Glomerular endothelial cell (primary cell): ENCODE measurements around the gene CAMSAP1. TPM values are rescaled to one million over a fixed set of nuclear protein-coding genes. Genes with fewer than 3 reads are reported as not detected.

Experiments used
- DNase-seq: peaks from one replicate; pipeline ENCODE4 v3.0.0-alpha.2; 2011; ENCODE audit warnings: low read depth, low spot score; ENCODE audit errors: extremely low read depth
- total RNA-seq: library from RNA; depleted of rRNA; stranded (reverse); fragments of >200 nt; gene quantifications from 2 replicates; pipeline ENCODE4 v1.2.3, GENCODE V29; 2015

CAMSAP1 gene
- total RNA-seq, 1 donor from 2014 or later: 37.7 TPM

GRCh38 chr9:135766251-135766650 lies 141.1 kb downstream of the CAMSAP1 start:
- no peak for DNase-seq

- DNase-seq: no peak
These were observed 141.9 kb downstream of the CAMSAP1 start for GRCh38 chr9:135765416-135765815.

GRCh38 chr9:135764731-135765130 lies 142.6 kb downstream of the CAMSAP1 start:
- no peak for DNase-seq

DNA sequence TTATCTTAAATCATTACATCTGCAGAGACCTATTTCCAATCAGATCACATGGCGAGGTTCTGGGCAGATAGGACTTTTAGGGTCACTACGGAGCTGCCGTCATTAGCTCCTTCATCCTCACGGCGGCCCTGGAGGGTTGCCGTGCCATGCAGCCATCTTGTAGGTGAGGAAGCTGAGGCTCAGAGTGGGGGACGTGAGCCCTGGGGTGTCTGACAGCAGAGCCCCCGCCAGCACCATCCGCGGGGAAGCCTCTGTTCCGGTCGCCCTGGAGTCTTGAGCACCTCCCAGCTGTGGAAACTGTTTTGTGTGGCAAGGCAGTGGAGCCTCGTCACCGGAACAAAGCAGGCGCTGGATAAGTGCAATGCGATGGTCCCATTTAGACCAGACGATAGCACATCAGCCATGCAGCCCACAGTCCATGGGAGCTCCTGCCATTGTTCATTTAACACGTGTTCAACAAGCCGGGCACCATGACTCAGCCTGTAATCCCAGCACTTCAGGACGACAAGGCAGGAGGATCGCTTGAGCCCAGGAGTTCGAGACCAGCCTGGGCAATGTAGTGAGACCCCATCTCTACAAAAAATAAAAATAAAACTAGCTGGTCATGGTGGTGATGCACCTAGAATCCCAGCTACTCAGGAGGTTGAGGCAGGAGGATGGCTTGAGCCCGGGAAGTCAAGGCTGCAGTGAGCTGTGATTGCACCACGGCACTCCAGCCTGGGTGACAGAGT lies 143.5 kb downstream of the CAMSAP1 start:
- DNase-seq: no peak

GRCh38 chr9:135762921-135763320 lies 144.4 kb downstream of the CAMSAP1 start:
- no peak for DNase-seq

DNA sequence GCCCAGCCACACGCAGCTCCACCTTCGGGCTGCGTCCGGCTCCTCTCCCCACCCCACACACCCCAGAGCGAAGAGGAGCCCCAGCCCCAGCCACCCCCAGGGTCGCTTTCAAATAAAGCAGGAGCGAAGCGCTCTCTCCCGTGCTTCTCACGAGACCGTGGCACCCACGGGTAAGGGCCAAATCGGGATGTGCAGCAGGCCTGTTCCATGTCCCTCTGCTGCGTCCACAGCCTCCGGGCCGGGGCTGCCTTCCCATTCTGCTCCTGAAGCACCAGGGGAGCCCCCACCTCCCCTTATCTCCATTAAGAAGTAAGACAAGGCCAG lies 145.5 kb downstream of the CAMSAP1 start:
- DNase-seq: no peak

- no peak for DNase-seq
These were observed 146.0 kb downstream of the CAMSAP1 start for GRCh38 chr9:135761150-135761844.

- DNase-seq: no peak
These were observed 146.9 kb downstream of the CAMSAP1 start for GRCh38 chr9:135760465-135760864.

GRCh38 chr9:135759676-135760300 lies 147.6 kb downstream of the CAMSAP1 start:
- no peak for DNase-seq

GRCh38 chr9:135758870-135759269 lies 148.5 kb downstream of the CAMSAP1 start:
- DNase-seq: no peak

Other genes with a start within 250 kb of the CAMSAP1 start
- gene LCN9, start 244.2 kb downstream of the CAMSAP1 start, total RNA-seq: not detected in 2 replicates
- 0.39 TPM in 1 of 2 replicates, not detected in the other for gene SOHLH1, start 208.1 kb downstream of the CAMSAP1 start, total RNA-seq
- not detected in 2 replicates for gene KCNT1, start 205.4 kb downstream of the CAMSAP1 start, total RNA-seq
- gene UBAC1, start 53.8 kb upstream of the CAMSAP1 start, total RNA-seq: 48.9 and 57.8 TPM in 2 replicates
- gene NACC2, start 187.7 kb upstream of the CAMSAP1 start, total RNA-seq: 34.2 and 41.5 TPM in 2 replicates
- 67.3 and 77.1 TPM in 2 replicates for gene TMEM250, start 211.3 kb upstream of the CAMSAP1 start, total RNA-seq